ENCODE data around the gene PCDH9. TPM values are rescaled to one million over a fixed set of nuclear protein-coding genes. Genes with fewer than 3 reads are reported as not detected.
"Not testable (repeated sequence)": the region's sequence is repeated elsewhere in the genome, so short reads cannot be mapped to it uniquely, and the experiment has no call there.

The PCDH9 gene
- total and polyA plus RNA-seq, 10 donors: 0.24 to 8.1 (median 3.8) TPM

GRCh38 chr13:66264971-66265370 lies 965.2 kb downstream of the PCDH9 start:
- no peak for TF ChIP-seq POLR2AphosphoS5 (IDR thresholded peaks at IDR 0.05)
- no peak for TF ChIP-seq CTCF (IDR thresholded peaks at IDR 0.05 in 8 of 11, conservative IDR thresholded peaks at IDR 0.05 in 3 of 11)
- TF ChIP-seq POLR2A (IDR thresholded peaks at IDR 0.05): no peak
- intact Hi-C loops (cut with DNase I; ENCODE audit: low total_unique reads): no loop called here

GRCh38 chr13:66262330-66262729 lies 967.8 kb downstream of the PCDH9 start:
- 69 to 93% (median 77%) methylated on average over 1 of the region's 1 CpG for WGBS, 5 donors
- Histone ChIP-seq H3K36me3 (no peaks in the 10 kb centered on the region), H3K27ac (no peak overlapping the region), H3K27me3 (replicated peaks in 1 of 7) (no peaks in the 10 kb centered on the region), H3K9me3 (peaks cover 0 to 17% (median 2%) of the 10 kb centered on the region in 8 donors), H3K4me3 (no peak overlapping the region), H3K4me1 (no peaks in the 10 kb centered on the region)
- intact Hi-C loops (cut with DNase I; ENCODE audit: low total_unique reads): no loop called here
- DNase-seq: no peak
- TF ChIP-seq POLR2AphosphoS5 (IDR thresholded peaks at IDR 0.05): no peak
- no peak for TF ChIP-seq POLR2A (IDR thresholded peaks at IDR 0.05)
- no peak for TF ChIP-seq CTCF (IDR thresholded peaks at IDR 0.05 in 8 of 11, conservative IDR thresholded peaks at IDR 0.05 in 3 of 11)

More at GRCh38 chr13:66264971-66265370, 965.2 kb downstream of the PCDH9 start:
- no peak overlapping the region for H3K27ac ChIP-seq
- no peaks in the 10 kb centered on the region for H3K36me3 ChIP-seq
- H3K4me3 ChIP-seq: no peak overlapping the region
- no peaks in the 10 kb centered on the region for H3K4me1 ChIP-seq
- no peak for DNase-seq
- H3K9me3 ChIP-seq: peaks cover 0 to 8% (median 0%) of the 10 kb centered on the region in 8 donors
- no peaks in the 10 kb centered on the region for H3K27me3 ChIP-seq (replicated peaks in 1 of 7)
- 73 to 80% (median 75%) methylated on average over 5 of the region's 5 CpGs for WGBS, 5 donors

GRCh38 chr13:66259426-66259825 lies 970.7 kb downstream of the PCDH9 start:
- H3K27me3 ChIP-seq (replicated peaks in 1 of 7); DNase-seq; H3K27ac ChIP-seq; H3K36me3 ChIP-seq; intact Hi-C loops (cut with DNase I; ENCODE audit: low total_unique reads); H3K4me3 ChIP-seq; H3K4me1 ChIP-seq: not testable (repeated sequence)
- peaks cover 0 to 17% (median 2%) of the 10 kb centered on the region in 8 donors for H3K9me3 ChIP-seq
- 91 to 99% (median 95%) methylated on average over 17 of the region's 17 CpGs for WGBS, 5 donors

Small RNAs within 50 kb of the gene (small RNA-seq; reads per million reads assigned to genes)
- 0 reads per million in 4 donors for gene RNU7-87P
